ENCODE results near the gene UBAC1.

DNA sequence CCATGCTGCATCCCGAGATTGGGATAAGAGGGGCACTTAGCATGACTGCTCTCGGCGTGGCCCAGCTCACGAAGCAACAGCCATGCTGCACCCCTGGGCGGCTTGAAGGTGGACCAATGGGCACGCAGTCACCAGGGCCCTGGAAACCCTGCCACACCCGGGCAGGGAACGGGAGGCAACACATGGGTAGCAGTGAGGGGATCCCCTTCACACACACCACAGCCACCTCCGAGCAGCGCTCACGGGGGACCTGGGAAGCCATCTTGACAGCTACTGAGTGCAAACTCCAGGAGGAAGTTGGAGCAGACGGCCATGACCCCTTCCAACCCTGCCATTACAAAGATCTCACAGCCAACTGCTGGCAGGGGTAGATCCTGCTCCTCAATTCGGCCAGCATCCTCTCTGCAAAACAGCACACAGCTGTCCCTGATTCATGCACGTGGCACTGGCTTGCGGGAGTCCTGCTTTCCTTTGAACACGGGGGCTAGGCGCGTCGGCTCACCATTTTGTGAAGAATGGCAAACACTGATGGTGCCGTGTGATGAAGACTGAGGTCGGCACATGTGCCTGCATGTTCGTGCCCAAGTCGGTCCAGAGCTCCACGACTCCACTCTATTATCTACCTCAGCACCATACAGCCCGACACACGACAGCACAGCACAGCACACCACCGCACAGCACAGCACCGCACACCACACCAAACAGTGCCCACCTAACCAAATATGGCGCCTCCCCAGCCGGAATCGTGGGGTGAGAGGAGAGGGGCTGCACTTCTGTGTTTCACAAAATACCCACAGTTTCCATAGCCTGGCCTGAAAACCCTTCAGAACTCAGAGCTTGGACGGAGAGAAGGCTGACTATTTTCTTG, 5.0 kb downstream of the UBAC1 start:
- TF ChIP-seq, protein P1, sequence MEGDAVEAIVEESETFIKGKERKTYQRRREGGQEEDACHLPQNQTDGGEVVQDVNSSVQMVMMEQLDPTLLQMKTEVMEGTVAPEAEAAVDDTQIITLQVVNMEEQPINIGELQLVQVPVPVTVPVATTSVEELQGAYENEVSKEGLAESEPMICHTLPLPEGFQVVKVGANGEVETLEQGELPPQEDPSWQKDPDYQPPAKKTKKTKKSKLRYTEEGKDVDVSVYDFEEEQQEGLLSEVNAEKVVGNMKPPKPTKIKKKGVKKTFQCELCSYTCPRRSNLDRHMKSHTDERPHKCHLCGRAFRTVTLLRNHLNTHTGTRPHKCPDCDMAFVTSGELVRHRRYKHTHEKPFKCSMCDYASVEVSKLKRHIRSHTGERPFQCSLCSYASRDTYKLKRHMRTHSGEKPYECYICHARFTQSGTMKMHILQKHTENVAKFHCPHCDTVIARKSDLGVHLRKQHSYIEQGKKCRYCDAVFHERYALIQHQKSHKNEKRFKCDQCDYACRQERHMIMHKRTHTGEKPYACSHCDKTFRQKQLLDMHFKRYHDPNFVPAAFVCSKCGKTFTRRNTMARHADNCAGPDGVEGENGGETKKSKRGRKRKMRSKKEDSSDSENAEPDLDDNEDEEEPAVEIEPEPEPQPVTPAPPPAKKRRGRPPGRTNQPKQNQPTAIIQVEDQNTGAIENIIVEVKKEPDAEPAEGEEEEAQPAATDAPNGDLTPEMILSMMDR (IDR thresholded peaks at IDR 0.05), result no peak
- no peak for TF ChIP-seq POLR2AphosphoS5 (IDR thresholded peaks at IDR 0.05)
- no peak for TF ChIP-seq POLR2A (IDR thresholded peaks at IDR 0.05)
- no peak for TF ChIP-seq EP300 (IDR thresholded peaks at IDR 0.05)
